ENCODE results near the gene POLR1D. TPM values are rescaled to one million over a fixed set of nuclear protein-coding genes. Genes with fewer than 3 reads are reported as not detected.

The POLR1D gene
- total RNA-seq, 1 experiment from 2014 or later = 75.6 TPM

DNA sequence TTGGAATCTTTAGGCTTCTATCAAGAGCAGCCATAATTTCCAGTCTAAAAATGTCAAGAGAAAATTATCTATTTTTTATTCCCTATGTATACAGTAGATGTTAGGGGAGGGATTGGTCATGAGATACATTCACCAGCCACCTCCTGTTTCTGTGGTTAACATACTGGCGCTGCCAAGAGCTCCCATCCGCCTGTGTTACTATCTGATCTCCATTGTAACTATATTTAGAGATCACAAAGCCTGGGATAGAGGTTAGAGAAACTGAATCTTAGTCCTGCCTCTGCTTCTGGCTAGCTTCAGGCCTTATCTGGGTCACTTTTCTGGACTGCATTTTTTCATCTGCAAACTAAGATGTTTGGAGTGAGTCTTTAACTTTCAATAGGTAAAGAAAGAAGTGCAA lies 46.3 kb downstream of the POLR1D start:
- ChIA-PET POLR2A (no interaction called here), CTCF (no interaction called here)
- intact Hi-C loops (cut with micrococcal nuclease; ENCODE audit: unreplicated experiment) = no loop called here

GRCh38 chr13:27670861-27671260 lies 49.2 kb downstream of the POLR1D start:
- TF ChIP-seq, protein P1, sequence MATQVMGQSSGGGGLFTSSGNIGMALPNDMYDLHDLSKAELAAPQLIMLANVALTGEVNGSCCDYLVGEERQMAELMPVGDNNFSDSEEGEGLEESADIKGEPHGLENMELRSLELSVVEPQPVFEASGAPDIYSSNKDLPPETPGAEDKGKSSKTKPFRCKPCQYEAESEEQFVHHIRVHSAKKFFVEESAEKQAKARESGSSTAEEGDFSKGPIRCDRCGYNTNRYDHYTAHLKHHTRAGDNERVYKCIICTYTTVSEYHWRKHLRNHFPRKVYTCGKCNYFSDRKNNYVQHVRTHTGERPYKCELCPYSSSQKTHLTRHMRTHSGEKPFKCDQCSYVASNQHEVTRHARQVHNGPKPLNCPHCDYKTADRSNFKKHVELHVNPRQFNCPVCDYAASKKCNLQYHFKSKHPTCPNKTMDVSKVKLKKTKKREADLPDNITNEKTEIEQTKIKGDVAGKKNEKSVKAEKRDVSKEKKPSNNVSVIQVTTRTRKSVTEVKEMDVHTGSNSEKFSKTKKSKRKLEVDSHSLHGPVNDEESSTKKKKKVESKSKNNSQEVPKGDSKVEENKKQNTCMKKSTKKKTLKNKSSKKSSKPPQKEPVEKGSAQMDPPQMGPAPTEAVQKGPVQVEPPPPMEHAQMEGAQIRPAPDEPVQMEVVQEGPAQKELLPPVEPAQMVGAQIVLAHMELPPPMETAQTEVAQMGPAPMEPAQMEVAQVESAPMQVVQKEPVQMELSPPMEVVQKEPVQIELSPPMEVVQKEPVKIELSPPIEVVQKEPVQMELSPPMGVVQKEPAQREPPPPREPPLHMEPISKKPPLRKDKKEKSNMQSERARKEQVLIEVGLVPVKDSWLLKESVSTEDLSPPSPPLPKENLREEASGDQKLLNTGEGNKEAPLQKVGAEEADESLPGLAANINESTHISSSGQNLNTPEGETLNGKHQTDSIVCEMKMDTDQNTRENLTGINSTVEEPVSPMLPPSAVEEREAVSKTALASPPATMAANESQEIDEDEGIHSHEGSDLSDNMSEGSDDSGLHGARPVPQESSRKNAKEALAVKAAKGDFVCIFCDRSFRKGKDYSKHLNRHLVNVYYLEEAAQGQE (IDR thresholded peaks at IDR 0.05; ENCODE audit: insufficient read depth in 1 of 2, low read depth in 2 of 2, low read length in 1 of 2) = no peak
- TF ChIP-seq CTCF (IDR thresholded peaks at IDR 0.05) (no peak), SIN3A (IDR thresholded peaks at IDR 0.05; ENCODE audit: borderline replicate concordance, insufficient read depth, low read depth, low read length) (no peak)
- H3K36me3 ChIP-seq (ENCODE audit: control insufficient read depth, insufficient read depth, low read length) = no peaks in the 10 kb centered on the region
- H3K27me3 ChIP-seq (ENCODE audit: control insufficient read depth, insufficient read depth, low read length) = no peaks in the 10 kb centered on the region
- no peaks in the 10 kb centered on the region for H3K4me1 ChIP-seq (ENCODE audit: control insufficient read depth, insufficient read depth, low read length)
- ChIA-PET POLR2A (interaction anchor here (0.5 kb wide), 1 partner anchor 241 kb away, joined by 5 read pairs; no protein-coding TSS in a partner anchor), CTCF (no interaction called here)
- in situ Hi-C loops (cut with HindIII; ENCODE audit: low pct_unique_long_range_greater_than_20kb, low sequenced_read_pairs) (no loop called here), intact Hi-C loops (cut with micrococcal nuclease; ENCODE audit: unreplicated experiment) (no loop called here)
- DNase-seq (ENCODE audit: low read depth, low spot score) = no peak
- no peak for ATAC-seq
- H3K4me3 ChIP-seq (ENCODE audit: low read depth in 2 of 2, low read length in 2 of 2) = no peak overlapping the region
- H3K27ac ChIP-seq (ENCODE audit: low read length) = no peak overlapping the region
- no TSS peak for BruUV-seq (replicated peaks)
- no peaks in the 10 kb centered on the region for H3K9me3 ChIP-seq (ENCODE audit: control insufficient read depth, insufficient read depth, low read depth, low read length)

More for the DNA sequence above, 46.3 kb downstream of the POLR1D start:
- no peaks in the 10 kb centered on the region for H3K9me3 ChIP-seq (ENCODE audit: control insufficient read depth, insufficient read depth, low read depth, low read length)
- H3K4me1 ChIP-seq (ENCODE audit: control insufficient read depth, insufficient read depth, low read length) = no peaks in the 10 kb centered on the region
- no peak overlapping the region for H3K4me3 ChIP-seq (ENCODE audit: low read depth in 2 of 2, low read length in 2 of 2)
- no peak overlapping the region for H3K27ac ChIP-seq (ENCODE audit: low read length)
- DNase-seq (ENCODE audit: low read depth, low spot score) (no peak), ATAC-seq (no peak)
- BruUV-seq (replicated peaks) = no TSS peak
- TF ChIP-seq POLR2AphosphoS5 (IDR thresholded peaks at IDR 0.05; ENCODE audit: low read depth, low read length) (no peak), TCF7L2 (IDR thresholded peaks at IDR 0.05; ENCODE audit: low read depth, low read length) (no peak), SIN3A (IDR thresholded peaks at IDR 0.05; ENCODE audit: borderline replicate concordance, insufficient read depth, low read depth, low read length) (no peak), CTCF (IDR thresholded peaks at IDR 0.05) (no peak)
- TF ChIP-seq, protein P1 (IDR thresholded peaks at IDR 0.05; ENCODE audit: insufficient read depth in 1 of 2, low read depth in 2 of 2, low read length in 1 of 2) = no peak
- no peaks in the 10 kb centered on the region for H3K27me3 ChIP-seq (ENCODE audit: control insufficient read depth, insufficient read depth, low read length)
- no peaks in the 10 kb centered on the region for H3K36me3 ChIP-seq (ENCODE audit: control insufficient read depth, insufficient read depth, low read length)
- in situ Hi-C loops (cut with HindIII; ENCODE audit: low pct_unique_long_range_greater_than_20kb, low sequenced_read_pairs) = no loop called here

Data from Panc1 (cell line).